Hepatocyte (in vitro differentiated cells): ENCODE data around the gene B4GALT2. TPM values are rescaled to one million over a fixed set of nuclear protein-coding genes. Genes with fewer than 3 reads are reported as not detected.

ENCODE experiments used
- DNase-seq: peaks from one replicate; pipeline ENCODE4 v3.0.0-alpha.2; 2016; ENCODE audit warnings: low spot score
- H2AFZ ChIP-seq: fragments of 200-600 bp; sonication (generic); 2 replicates; pipeline ENCODE4 v1.6.0; 2016; ENCODE audit warnings: antibody characterized with exemption, mild to moderate bottlenecking
- H3K27ac ChIP-seq: fragments of 200-600 bp; sonication (generic); 2 replicates; pipeline ENCODE4 v1.5.1; 2016; ENCODE audit warnings: mild to moderate bottlenecking
- H3K27me3 ChIP-seq: fragments of 200-600 bp; sonication (generic); 2 replicates; pipeline ENCODE4 v1.6.1; 2016
- H3K36me3 ChIP-seq: fragments of 200-600 bp; sonication (generic); replicated peaks from 2 replicates; pipeline ENCODE4 v1.5.1; 2016; ENCODE audit warnings: low read depth; ENCODE audit not compliant: insufficient read depth
- H3K4me1 ChIP-seq: fragments of 200-600 bp; sonication (generic); 2 replicates; pipeline ENCODE4 v1.5.1; 2016; ENCODE audit warnings: mild to moderate bottlenecking, moderate library complexity; ENCODE audit not compliant: insufficient read depth
- H3K4me2 ChIP-seq: fragments of 200-600 bp; sonication (generic); 2 replicates; pipeline ENCODE4 v1.6.0; 2016
- H3K4me3 ChIP-seq: fragments of 200-600 bp; sonication (generic); 2 replicates; pipeline ENCODE4 v1.5.1; 2016; ENCODE audit warnings: mild to moderate bottlenecking
- H3K79me2 ChIP-seq: fragments of 200-600 bp; sonication (generic); 2 replicates; pipeline ENCODE4 v1.6.0; 2017; ENCODE audit warnings: mild to moderate bottlenecking
- H3K9me2 ChIP-seq: fragments of 200-600 bp; sonication (generic); replicated peaks from 2 replicates; pipeline ENCODE4 v1.6.0; 2017; ENCODE audit warnings: mild to moderate bottlenecking; ENCODE audit not compliant: insufficient read depth
- H3K9me3 ChIP-seq: fragments of 200-600 bp; sonication (generic); 2 replicates; pipeline ENCODE4 v1.5.1; 2016; ENCODE audit warnings: low read depth, mild to moderate bottlenecking
- H4K20me1 ChIP-seq: fragments of 200-600 bp; sonication (generic); 2 replicates; pipeline ENCODE4 v1.6.0; 2016; ENCODE audit warnings: mild to moderate bottlenecking; ENCODE audit not compliant: insufficient read depth, poor library complexity, severe bottlenecking
- EZH2 ChIP-seq: fragments of 200-600 bp; sonication (generic); IDR thresholded peaks from 2 replicates; pipeline ENCODE4 v1.6.1; 2016; ENCODE audit warnings: antibody characterized with exemption, mild to moderate bottlenecking, borderline replicate concordance
- EZH2phosphoT487 ChIP-seq: fragments of 200-600 bp; sonication (generic); IDR thresholded peaks from one replicate; pipeline ENCODE4 v1.6.1; 2018; ENCODE audit warnings: antibody characterized with exemption, mild to moderate bottlenecking, low read depth, moderate library complexity; ENCODE audit not compliant: unreplicated experiment, severe bottlenecking
- WGBS: methylation state at CpG from one replicate; pipeline ENCODE4 v1.1.6; 2016; ENCODE audit warnings: low lambda C conversion rate; ENCODE audit errors: missing lambda C conversion rate; 5-methylcytosine and 5-hydroxymethylcytosine counted together
- polyA plus RNA-seq: library from polyadenylated mRNA; unstranded; fragments of >200 nt; fragmentation: Nextera tagmentation; extraction: Ambion mirVana; gene quantifications from 2 replicates; pipeline ENCODE4 v1.2.1, GENCODE V29; 2016
- total RNA-seq: library from RNA; depleted of rRNA; stranded (reverse); fragments of >200 nt; gene quantifications from 2 replicates; pipeline ENCODE4 v1.2.3, GENCODE V29; 2014
- TF ChIP-seq, protein P1 (sequence below): fragments of 200-600 bp; sonication (generic); IDR thresholded peaks from 2 replicates; pipeline ENCODE4 v1.5.1; 2016; ENCODE audit warnings: antibody characterized with exemption, mild to moderate bottlenecking; ENCODE audit not compliant: poor library complexity

Gene B4GALT2
- total and polyA plus RNA-seq, 2 experiments from 2014 or later, result 48.2 to 68.8 TPM

DNA sequence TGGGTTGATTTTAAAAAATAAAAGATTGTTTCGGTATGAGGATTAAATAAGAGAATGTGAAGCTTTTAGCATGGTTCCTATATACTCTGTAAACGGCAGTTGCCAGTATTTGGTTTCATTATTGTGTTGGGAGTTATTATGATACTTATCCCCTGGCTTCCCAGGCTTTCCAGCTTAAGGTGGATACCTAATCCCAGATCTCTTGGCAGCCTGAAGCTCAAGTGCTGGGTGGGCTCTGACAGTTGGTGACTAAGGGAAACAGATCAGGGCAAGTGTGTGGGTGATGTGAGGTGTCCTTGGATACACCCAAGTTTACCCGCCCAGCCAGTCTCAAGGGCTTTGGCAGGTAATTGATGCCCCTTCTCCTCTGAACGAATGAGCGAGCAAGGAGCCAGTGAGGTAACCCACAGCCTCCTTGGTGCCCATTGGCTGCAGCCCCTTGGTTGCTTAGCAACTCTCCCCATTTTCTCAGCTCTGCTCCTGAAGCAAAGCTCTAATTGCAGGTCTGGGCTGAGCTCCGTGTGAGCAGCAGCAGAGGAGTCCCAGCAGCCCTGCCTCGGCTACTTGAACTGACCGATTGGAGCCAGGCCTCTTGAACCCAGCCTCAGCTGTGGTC, 26.2 kb upstream of the B4GALT2 start:
- Histone ChIP-seq H3K27ac (no peak overlapping the region), H4K20me1 (no peaks in the 10 kb centered on the region), H3K9me3 (no peaks in the 10 kb centered on the region), H3K9me2 (no peaks in the 10 kb centered on the region), H3K36me3 (no peaks in the 10 kb centered on the region), H3K4me2 (no peak overlapping the region), H3K4me3 (no peak overlapping the region), H3K27me3 (no peaks in the 10 kb centered on the region), H3K79me2 (peaks cover 36% of the 10 kb centered on the region), H2AFZ (no peak overlapping the region), H3K4me1 (peaks cover 5% of the 10 kb centered on the region)
- TF ChIP-seq, protein P1, sequence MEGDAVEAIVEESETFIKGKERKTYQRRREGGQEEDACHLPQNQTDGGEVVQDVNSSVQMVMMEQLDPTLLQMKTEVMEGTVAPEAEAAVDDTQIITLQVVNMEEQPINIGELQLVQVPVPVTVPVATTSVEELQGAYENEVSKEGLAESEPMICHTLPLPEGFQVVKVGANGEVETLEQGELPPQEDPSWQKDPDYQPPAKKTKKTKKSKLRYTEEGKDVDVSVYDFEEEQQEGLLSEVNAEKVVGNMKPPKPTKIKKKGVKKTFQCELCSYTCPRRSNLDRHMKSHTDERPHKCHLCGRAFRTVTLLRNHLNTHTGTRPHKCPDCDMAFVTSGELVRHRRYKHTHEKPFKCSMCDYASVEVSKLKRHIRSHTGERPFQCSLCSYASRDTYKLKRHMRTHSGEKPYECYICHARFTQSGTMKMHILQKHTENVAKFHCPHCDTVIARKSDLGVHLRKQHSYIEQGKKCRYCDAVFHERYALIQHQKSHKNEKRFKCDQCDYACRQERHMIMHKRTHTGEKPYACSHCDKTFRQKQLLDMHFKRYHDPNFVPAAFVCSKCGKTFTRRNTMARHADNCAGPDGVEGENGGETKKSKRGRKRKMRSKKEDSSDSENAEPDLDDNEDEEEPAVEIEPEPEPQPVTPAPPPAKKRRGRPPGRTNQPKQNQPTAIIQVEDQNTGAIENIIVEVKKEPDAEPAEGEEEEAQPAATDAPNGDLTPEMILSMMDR, result no peak
- TF ChIP-seq EZH2phosphoT487 (no peak), EZH2 (no peak)
- DNase-seq, result no peak
- WGBS, result 56% methylated on average over 8 of the region's 8 CpGs

DNA sequence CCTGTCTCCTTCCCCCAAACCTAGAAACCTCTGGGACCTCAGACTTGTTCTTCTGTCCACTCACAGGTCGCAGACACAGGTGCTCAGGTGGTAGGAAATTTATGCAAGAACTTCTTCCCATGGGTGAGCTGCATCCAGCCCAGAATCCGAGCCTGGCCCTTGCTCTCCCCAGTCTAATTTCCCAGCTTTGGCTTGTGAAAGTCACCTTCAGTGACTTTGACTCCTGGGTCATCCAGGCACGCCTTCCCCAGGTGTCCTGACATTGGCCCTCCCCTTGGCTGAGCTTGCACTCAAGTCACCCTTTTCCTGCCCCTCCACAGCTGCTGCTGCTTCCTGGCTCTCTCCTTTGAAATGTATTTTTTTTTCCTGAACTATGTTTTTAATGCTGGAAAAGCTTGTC, 25.6 kb upstream of the B4GALT2 start:
- peaks cover 31% of the 10 kb centered on the region for H3K79me2 ChIP-seq
- no peak overlapping the region for H3K4me3 ChIP-seq
- H3K27ac ChIP-seq, result no peak overlapping the region
- H3K4me2 ChIP-seq, result no peak overlapping the region
- H2AFZ ChIP-seq, result no peak overlapping the region
- peaks cover under 1% of the 10 kb centered on the region for H3K4me1 ChIP-seq
- H3K27me3 ChIP-seq, result no peaks in the 10 kb centered on the region
- no peak for DNase-seq
- no peaks in the 10 kb centered on the region for H4K20me1 ChIP-seq
- H3K9me3 ChIP-seq, result no peaks in the 10 kb centered on the region
- 89% methylated on average over 3 of the region's 3 CpGs for WGBS
- TF ChIP-seq EZH2, result no peak
- TF ChIP-seq, protein P1, result no peak
- no peak for TF ChIP-seq EZH2phosphoT487
- no peaks in the 10 kb centered on the region for H3K36me3 ChIP-seq
- H3K9me2 ChIP-seq, result no peaks in the 10 kb centered on the region

DNA sequence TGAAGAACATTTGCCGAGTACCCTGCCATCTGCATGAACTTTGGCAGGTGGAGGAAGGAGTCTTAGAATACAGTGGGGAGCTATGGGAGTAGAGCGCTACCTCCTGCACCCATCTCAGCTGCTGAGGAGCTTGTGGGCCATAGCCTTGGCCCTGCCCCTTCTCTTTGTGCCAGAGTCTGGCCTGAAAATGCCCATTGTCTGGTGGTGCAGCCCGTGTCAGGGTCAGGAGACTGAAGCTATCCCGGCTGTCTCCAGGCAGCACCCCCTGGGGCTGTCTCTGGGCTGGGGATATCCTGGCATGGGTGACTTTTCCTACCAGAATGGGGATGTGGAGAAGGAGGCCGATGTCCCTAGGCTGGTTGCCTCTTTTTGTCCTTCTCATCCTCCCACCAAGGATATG, 25.0 kb upstream of the B4GALT2 start:
- 90% methylated on average over 5 of the region's 5 CpGs for WGBS
- no peak for DNase-seq
- Histone ChIP-seq H3K27ac (no peak overlapping the region), H3K4me1 (no peaks in the 10 kb centered on the region), H3K4me3 (no peak overlapping the region), H3K4me2 (no peak overlapping the region), H3K27me3 (no peaks in the 10 kb centered on the region), H2AFZ (no peak overlapping the region), H3K36me3 (no peaks in the 10 kb centered on the region), H3K9me2 (no peaks in the 10 kb centered on the region), H3K79me2 (peaks cover 25% of the 10 kb centered on the region), H4K20me1 (no peaks in the 10 kb centered on the region), H3K9me3 (no peaks in the 10 kb centered on the region)
- TF ChIP-seq EZH2phosphoT487 (no peak), EZH2 (no peak)
- TF ChIP-seq, protein P1, result no peak
